GM19467 (cell line): ENCODE data around the gene CTRB1.
"Not testable (repeated sequence)": the region's sequence is repeated elsewhere in the genome, so short reads cannot be mapped to it uniquely, and the experiment has no call there.

Source experiments
- ATAC-seq: cut with Tn5 transposase; IDR thresholded peaks from one replicate; pipeline ENCODE4 v1.9.1; 2021; ENCODE audit warnings: mild to moderate bottlenecking, moderate library complexity; ENCODE audit not compliant: unreplicated experiment

Gene CTRB1

DNA sequence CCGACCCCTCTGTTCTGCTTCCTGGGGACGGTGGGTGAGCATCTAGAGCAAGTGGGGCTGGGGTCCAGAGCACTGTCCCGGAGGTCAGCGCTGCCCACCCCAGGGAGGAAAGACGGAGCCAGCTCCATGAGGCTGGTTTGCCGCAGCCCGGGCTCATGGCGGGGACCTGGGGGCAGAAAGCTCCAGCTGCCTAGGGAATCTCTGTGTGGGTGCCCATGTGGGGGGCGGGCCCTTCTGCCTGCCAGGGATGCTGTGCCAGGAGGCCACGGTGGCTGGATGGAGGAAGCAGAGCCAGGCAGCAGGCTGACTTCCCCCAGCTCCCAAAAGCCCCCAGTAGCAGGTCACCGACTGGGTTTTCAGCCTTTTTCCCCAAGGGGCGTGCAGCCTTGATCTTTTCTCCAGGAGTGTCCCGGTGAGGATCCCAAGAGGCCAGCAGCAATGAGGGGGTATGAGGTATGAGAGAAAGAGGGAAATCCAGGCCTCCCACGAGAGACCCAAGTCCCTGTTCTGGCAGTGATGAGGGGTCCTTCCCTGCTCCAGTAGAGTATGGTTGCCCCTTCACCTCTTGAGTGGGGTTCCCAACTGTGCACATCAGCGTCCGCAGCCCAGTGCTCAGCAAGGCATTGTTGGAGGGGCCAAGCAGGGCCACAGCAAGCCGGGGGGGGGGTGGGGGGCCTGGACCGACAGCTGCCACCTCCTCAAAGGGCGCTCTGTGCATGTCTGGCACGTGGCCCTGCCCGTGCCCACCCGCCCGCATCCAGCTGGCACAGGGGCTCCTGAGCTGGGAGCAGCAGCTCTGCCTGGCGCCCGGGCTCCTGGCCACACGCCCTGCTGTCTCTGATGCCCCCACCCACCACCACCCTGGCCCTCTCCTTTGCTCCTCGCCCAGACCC lies 48.2 kb downstream of the CTRB1 start:
- ATAC-seq, result no peak

DNA sequence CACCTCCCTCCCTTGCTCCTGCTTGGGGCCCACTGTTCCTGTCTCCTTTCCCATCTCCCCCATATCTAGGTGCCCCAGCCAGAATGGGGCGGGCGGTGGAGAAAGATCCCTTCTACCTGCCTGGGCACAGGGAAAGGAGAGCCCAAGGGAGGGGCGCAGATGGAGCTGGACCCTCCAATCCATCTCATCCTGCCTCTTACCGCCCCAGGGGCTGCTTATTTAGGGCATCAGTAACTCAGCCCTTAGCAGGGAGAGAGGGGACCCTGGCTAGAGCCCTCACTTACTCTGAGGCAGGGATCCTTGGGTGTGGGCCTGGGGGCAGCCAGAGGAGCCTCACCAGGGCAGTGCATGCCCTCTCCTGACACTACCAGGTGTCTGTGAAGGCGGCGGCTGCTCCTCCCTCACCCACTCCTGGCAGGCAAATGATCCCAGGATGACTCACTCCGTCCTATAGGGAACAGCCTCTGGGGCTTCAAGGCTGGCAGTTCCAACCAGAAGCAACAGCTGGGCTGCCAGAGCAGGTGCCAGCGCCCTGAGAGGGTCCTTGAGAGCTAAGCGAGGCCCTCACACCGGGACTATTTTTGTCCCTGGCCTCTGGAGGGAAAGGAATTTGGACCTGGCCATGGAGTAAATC lies 49.0 kb downstream of the CTRB1 start:
- no peak for ATAC-seq

DNA sequence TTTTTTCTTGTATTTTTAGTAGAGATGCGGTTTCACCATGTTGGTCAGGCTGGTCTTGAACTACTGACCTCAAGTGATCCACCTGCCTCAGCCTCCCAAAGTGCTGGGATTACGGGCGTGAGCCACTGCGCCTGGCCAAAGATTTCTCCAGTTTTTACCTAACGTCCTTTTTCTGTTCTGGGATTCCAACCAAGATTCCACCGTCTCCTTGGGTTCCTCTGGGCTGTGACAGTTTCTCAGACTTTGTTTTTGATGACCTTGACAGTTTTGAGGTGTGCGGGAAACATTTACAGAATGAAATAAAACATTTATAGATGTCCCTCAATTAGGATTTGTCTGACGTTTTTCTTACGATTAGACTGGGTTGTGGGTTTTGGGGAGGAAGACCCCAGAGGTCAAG lies 50.6 kb downstream of the CTRB1 start:
- ATAC-seq, result not testable (repeated sequence)

GRCh38 chr16:75271441-75272096 lies 52.8 kb downstream of the CTRB1 start:
- ATAC-seq, result no peak

DNA sequence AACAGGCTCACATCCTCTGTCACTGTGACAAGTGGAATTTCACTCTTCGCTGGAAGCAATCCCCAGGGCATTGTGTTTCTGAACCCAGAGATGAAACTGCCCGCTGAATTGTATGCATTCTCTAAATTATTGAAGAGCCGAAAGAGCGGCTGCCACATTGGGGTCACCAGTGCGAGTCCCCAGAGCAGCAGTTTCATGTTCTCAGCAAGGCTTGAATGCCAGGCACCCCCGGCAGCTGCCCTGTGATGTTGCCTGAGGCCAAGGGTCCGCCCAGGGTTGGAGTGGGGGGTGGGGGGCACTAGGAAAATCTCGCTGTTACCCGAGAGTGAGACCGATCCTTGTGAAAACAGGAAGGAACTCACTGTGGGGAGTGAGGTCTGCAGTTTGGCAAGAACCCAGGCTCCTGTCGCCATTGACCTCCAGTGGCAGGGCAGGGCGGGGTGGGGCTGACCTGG lies 53.3 kb downstream of the CTRB1 start:
- ATAC-seq, result no peak

DNA sequence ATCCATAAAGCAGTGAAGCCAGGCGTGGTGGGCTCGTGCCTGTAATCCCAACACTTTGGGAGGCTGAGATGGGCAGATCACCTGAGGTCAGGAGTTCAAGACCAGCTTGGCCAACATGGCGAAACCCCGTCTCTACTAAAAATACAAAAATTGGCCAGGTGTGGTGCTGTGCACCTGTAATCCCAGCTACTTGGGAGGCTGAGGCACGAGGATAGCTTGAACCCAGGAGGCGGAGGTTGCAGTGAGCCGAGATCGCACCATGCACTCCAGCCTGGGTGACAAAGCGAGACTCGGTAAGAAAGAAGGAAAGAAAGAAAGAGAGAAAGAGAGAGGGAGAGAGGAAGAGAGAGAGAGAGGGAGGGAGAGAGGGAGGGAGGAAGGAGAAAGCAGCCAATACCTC lies 53.8 kb downstream of the CTRB1 start:
- ATAC-seq, result not testable (repeated sequence)

DNA sequence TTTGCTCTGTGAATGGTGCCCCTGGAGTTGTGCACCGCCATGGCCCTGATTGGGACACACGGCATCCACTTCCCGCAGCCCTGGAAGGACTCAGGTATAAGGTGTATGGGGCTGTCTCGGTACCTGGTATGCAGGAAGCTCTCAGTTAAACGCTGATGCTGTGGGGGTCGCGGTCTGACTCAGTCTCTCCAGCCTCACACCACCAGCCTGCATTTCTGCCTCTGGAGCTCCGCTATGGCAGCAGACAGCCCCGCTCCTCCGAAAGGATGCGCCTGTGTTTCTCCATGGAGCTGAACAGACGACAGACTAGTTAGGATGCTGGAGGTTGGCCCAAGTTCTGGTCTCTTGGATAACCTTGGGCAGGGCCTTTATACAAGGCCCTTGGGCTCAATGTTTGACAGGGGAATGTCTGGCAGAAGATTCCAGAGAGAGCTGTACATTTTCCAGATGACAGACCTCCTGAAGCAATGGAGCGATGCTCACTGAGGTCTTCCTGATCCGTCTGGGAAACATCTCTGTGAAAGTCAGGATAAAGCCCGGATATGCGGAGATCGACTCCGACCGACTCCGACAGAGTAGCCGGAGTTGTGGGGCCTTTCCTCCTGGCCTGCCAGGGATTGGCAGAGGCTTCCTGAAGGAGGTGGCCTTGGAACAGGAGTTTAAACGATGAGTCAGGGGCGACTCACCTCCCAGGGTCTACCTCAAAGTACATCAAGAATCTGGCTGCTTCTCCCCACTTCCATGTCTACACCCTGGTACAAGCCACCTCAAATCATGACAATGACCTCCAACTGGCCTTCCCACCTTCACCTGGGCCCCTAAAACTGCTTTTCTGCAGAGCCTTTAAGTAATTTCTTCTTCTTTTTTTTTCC lies 54.5 kb downstream of the CTRB1 start:
- no peak for ATAC-seq
